ENCODE measurements around the gene ATG7.
"Not testable (repeated sequence)": the region's sequence is repeated elsewhere in the genome, so short reads cannot be mapped to it uniquely, and the experiment has no call there.

Gene ATG7

DNA sequence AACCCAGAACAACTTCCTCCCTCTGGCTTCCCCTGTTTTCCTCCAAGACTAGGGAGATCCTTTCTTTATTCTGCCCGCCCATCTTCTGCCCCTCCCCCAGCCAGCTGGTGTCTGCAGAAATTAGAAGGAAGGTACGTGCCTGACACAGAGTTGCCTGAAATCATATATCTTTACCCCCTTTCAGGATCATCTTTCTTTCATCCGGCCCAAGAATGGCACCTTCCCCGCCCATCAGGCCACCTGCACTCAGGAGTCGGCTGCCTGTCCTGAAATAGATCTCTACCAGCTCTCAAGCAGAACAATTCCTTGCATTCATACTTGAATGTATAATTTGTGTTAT lies 237.8 kb downstream of the ATG7 start:
- no peak for DNase-seq (ENCODE audit: low read depth)

- no peak for DNase-seq (ENCODE audit: low read depth)
Observed at GRCh38 chr3:11510356-11510755, 238.2 kb downstream of the ATG7 start.

- not testable (repeated sequence) for DNase-seq (ENCODE audit: low read depth)
Observed at GRCh38 chr3:11511606-11512005, 239.4 kb downstream of the ATG7 start.

DNA sequence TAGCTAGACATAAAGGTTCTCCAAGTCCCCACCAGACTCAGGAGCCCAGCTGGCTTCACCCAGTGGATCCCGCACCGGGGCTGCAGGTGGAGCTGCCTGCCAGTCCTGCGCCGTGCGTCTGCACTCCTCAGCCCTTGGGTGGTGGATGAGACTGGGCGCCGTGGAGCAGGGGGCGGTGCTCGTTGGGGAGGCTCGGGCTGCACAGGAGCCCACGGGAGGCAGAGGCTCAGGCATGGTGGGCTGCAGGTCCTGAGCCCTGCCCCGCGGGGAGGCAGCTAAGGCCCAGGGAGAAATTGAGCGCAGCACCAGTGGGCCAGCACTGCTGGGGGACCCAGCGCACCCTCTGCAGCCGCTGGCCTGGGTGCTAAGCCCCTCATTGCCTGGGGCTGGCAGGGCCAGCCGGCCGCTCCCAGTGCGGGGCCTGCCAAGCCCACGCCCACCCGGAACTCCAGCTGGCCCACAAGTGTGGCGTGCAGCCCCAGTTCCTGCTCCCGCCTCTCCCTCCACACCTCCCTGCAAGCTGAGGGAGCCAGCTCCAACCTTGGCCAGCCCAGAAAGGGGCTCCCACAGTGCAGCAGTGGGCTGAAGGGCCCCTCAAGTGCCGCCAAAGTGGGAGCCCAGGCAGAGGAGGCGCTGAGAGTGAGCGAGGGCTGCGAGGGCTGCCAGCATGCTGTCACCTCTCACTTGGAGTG lies 241.1 kb downstream of the ATG7 start:
- DNase-seq (ENCODE audit: low read depth): not testable (repeated sequence)

GRCh38 chr3:11513817-11514135 lies 241.6 kb downstream of the ATG7 start:
- no peak for DNase-seq (ENCODE audit: low read depth)

GRCh38 chr3:11514191-11514821 lies 242.1 kb downstream of the ATG7 start:
- DNase-seq (ENCODE audit: low read depth): no peak

DNA sequence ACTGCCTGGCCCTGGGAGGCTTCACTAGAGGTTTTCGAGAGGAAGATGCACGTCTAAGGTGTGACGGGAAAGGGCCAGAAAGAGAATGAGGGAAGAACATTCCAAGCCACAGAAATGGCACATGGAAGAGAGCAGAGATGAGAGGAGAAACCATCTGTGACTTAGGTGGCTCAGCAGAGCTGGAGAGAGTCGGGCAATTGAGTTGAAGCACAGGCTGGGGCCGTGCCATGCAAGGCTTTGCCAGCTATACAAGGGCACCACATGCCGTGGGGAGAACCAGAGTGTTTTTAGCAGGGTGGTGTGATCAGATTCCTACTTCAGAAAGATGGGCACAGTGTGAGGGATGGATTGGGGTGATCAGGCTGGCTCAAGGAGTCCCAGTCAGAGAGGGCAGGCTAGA lies 245.4 kb downstream of the ATG7 start:
- DNase-seq (ENCODE audit: low read depth): no peak

- DNase-seq (ENCODE audit: low read depth): no peak
Observed at GRCh38 chr3:11521167-11521566, 249.0 kb downstream of the ATG7 start.

DNA sequence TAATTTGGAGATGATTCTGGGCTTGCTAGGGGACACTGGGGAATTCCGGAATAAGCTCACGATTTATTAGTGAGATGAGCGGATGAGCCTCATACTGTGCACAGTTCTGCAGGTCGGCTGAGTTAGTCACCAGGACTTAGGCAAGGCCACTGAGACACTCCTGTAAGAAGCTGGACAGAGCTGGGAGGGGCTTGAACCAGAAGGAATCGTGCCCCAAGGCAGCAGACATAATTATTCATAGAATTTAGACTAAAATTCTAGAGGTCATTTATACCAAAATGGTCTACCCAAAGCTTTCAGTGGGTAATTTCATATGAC lies 250.2 kb downstream of the ATG7 start:
- no peak for DNase-seq (ENCODE audit: low read depth)

GRCh38 chr3:11522953-11523571 lies 250.9 kb downstream of the ATG7 start:
- no peak for DNase-seq (ENCODE audit: low read depth)

- no peak for DNase-seq (ENCODE audit: low read depth)
Observed at GRCh38 chr3:11523572-11524101, 251.4 kb downstream of the ATG7 start.

DNA sequence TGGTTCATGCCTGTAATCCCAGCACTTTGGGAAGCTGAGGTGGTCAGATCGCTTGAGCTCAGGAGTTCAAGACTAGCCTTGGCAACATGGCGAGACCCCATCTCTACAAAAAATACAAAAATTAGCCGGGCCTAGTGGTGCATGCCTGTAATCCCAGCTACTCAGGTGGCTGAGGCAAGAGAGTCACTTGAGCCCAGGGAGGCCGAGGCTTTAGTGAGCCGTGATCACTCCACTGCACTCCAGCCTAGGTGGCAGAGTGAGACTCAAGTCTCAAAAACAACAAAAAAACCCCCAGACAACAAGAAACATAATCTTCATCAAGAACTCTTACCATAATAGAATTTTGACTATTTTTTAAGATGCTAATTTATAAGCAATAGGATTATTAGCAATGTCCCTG lies 253.9 kb downstream of the ATG7 start:
- DNase-seq (ENCODE audit: low read depth): not testable (repeated sequence)

GRCh38 chr3:11529281-11529680 lies 257.1 kb downstream of the ATG7 start:
- no peak for DNase-seq (ENCODE audit: low read depth)

- no peak for DNase-seq (ENCODE audit: low read depth)
Observed at GRCh38 chr3:11530153-11530721, 258.0 kb downstream of the ATG7 start.

DNA sequence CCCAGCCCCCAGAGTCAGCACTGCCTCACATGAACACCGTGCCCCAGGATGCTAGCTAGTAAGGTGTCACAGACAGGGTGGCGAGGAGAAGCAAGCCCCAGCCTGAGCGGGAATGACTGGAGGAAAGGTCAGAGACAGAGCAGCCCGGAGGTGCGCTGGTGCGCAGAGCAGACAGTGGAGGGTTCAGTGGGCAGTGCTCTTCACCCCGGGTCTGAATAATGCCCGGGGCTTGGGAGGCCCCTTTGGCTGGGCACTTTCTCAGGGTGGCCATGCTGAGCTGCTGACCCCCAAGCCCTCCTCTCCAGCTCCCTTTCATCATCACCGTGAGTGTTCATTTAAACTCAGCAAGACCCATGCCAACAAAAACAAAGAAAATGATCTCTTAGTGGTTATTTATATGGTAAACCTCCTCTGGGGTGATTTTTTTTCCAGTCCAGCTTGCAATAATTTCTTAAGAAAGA lies 260.8 kb downstream of the ATG7 start:
- DNase-seq (ENCODE audit: low read depth): no peak

DNA sequence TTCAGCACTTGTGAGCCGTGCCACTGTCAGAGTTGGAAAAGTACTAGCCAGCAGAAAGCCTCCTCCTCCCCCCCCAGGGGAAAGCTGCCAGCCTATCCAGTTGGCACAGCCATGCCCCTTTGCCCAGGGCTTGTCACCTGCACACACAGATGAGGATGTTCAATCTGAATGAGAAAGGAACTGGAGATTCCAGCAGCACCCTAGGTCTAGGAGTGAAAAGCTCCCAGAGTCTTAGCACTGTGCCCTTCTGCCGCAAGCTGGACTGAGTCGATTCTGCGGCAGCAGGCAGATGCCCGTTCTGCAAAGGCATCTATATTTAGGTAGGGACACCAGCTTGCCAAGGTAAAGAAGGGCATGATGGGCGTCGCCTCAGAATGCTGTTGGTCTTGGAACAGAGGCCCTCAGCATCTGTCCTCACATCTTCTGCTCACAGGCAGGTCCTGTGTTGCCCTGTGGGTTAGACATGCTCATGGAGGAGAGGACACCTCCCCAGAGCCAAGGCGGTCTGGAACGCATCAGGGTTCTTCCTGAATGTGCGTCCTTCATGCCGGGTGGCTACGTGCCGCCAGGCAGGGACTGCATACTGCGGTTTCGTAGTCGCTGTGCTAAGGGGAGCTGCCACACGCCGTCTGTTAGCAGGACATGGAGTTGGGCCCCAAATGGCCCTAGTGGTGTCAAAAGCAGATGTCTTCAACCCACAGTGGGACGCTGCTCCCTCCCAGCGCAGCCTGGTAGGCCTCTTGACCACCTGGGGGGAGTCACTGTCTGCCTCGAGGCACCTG lies 262.0 kb downstream of the ATG7 start:
- no peak for DNase-seq (ENCODE audit: low read depth)

GRCh38 chr3:11534793-11535101 lies 262.6 kb downstream of the ATG7 start:
- DNase-seq (ENCODE audit: low read depth): no peak

DNA sequence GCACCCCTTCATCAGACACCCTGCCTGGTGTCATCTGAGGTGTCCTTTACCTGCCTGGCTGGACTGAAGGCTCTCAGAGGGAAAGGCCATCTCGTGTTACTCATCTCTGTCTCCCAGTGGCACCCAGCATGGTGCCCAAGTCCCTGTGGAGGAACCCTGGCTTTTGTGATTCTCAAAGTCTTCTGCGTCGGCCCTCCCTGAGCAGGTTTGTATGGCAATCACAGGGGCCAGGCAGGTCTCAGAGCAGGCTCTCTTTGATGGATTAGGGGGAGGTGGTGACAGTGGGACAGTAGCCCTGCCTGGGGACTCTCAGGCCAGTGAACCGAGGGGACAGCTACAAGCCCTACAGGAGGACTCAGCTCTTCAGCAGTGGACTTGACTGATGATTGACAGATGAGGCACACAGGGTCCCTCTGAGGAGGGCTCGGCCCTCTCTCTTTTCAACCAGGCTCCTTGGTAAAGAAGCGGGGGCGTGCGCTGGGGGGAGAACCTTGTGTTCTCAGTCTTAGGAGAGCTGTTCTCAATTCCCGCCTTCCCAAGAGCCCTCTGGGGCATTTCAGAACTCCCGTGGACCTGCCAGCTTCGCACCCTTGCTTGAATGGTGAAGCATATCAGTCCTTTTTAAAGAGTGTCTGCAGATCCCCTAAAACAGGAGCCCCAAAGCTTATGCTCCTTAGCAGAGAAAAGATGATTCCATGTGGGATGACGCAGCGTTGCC lies 263.2 kb downstream of the ATG7 start:
- DNase-seq (ENCODE audit: low read depth): no peak

DNA sequence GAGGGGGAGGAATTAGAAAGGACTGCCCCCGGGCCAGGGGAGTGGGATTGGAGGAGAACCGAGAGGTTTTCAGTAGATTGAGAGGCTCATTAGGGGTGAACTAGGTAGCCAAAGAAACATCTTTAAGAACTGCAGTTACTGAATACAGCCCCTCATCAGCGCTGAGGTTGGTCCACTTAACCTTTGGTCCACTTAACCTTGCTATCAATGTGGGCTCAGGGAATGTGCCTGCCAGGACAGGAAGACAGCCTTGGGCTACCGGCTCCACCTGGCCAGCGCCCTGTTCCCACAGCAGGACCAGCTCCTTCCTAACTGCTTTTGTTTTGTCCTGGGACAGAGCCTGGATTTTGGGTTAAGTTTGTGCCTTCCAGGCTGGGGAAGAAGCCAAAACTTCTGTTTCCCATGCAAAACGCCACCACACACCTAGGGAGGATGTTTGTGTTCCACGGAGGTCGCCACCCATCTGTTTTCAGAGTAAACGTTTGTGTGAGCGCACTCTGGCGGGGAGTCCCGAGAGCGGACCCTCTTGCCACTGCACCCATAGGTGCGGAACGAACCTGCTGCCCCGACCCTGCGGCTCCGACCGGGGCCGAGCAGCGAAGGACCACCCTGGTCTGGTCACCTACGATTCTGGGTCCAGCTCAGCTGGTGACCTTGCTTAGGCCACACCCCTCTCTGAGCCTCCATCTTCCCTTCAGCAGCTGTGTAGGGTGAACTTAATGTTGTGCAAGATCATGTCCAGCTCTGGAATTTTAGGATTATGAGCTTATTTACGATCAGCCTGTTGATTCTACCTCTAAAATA lies 264.1 kb downstream of the ATG7 start:
- no peak for DNase-seq (ENCODE audit: low read depth)

DNA sequence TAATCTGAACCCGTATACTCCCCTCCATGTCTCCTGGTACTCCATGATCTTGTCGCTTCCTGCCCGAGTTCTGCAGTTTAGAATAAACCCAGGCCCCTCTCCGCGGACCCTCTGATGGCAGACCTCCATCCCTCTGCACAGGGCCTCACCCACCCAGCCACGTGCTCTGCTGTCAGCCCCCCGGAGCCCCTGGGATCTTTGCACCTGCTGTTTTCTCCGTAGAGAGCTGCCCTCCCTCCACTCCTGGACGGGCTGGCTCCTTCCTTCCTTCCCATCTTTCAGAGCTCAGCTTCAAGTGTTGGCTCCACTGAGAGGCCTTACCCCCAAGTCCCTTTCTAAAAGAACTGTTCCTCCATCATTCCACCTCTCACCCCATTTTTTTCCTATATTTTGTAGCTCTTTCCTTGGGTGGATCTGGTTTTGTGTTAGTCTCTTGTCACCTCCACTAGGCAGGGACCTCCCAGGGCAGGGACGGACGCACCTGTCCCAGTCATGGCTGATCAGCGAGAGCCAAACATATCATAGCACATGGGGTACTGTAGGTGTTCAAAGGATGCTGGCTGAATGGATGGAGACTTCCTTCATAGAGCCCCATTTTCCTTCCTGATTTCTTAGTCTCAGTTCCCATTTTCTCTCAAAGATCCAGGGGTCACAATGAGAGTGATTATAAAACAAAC lies 264.9 kb downstream of the ATG7 start:
- no peak for DNase-seq (ENCODE audit: low read depth)

- DNase-seq (ENCODE audit: low read depth): no peak
Observed at GRCh38 chr3:11538581-11538980, 266.4 kb downstream of the ATG7 start.

Measured in activated T-cell treated with anti-CD3 and anti-CD28 coated beads for 48 hours (primary cell).